SJSA1 (cell line): ENCODE data around the gene GDF2. TPM values are rescaled to one million over a fixed set of nuclear protein-coding genes. Genes with fewer than 3 reads are reported as not detected.

Experiments used
- DNase-seq, 2 experiments: peaks; one replicate each; pipeline ENCODE4 v3.0.0-alpha.2; 2015 to 2020; ENCODE audit warnings: low spot score in 2 of 2, low read depth in 1 of 2
- H3K27ac ChIP-seq: fragments of 250-450 bp; sonication (Bioruptor Pico); 2 replicates; pipeline ENCODE4 v1.5.1; 2020; ENCODE audit warnings: mild to moderate bottlenecking, moderate library complexity
- H3K27me3 ChIP-seq: fragments of 250-450 bp; sonication (Bioruptor Pico); replicated peaks from 2 replicates; pipeline ENCODE4 v1.5.1; 2020; ENCODE audit warnings: mild to moderate bottlenecking, moderate library complexity
- H3K36me3 ChIP-seq: fragments of 250-450 bp; sonication (Bioruptor Pico); 2 replicates; pipeline ENCODE4 v1.5.1; 2020; ENCODE audit warnings: mild to moderate bottlenecking
- H3K4me1 ChIP-seq: fragments of 250-450 bp; sonication (Bioruptor Pico); replicated peaks from 2 replicates; pipeline ENCODE4 v1.6.1; 2021; ENCODE audit warnings: mild to moderate bottlenecking
- H3K4me3 ChIP-seq: fragments of 250-450 bp; sonication (Bioruptor Pico); 2 replicates; pipeline ENCODE4 v1.5.1; 2020; ENCODE audit warnings: mild to moderate bottlenecking
- H3K9me3 ChIP-seq: fragments of 250-450 bp; sonication (Bioruptor Pico); replicated peaks from 2 replicates; pipeline ENCODE4 v1.5.1; 2020; ENCODE audit warnings: mild to moderate bottlenecking
- total RNA-seq: library from RNA; depleted of rRNA; stranded (reverse); fragments of >200 nt; shearing (Covaris generic); gene quantifications from 2 replicates; pipeline ENCODE4 v1.2.3, GENCODE V29; 2014

Gene GDF2
- total RNA-seq, 1 experiment from 2014 or later, result not detected

GRCh38 chr10:47350671-47351640 lies 28.7 kb downstream of the GDF2 start:
- no peaks in the 10 kb centered on the region for H3K36me3 ChIP-seq
- H3K4me1 ChIP-seq, result no peaks in the 10 kb centered on the region
- DNase-seq, result no peak
- H3K27me3 ChIP-seq, result no peaks in the 10 kb centered on the region
- no peak overlapping the region for H3K4me3 ChIP-seq
- H3K9me3 ChIP-seq, result no peaks in the 10 kb centered on the region
- no peak overlapping the region for H3K27ac ChIP-seq

DNA sequence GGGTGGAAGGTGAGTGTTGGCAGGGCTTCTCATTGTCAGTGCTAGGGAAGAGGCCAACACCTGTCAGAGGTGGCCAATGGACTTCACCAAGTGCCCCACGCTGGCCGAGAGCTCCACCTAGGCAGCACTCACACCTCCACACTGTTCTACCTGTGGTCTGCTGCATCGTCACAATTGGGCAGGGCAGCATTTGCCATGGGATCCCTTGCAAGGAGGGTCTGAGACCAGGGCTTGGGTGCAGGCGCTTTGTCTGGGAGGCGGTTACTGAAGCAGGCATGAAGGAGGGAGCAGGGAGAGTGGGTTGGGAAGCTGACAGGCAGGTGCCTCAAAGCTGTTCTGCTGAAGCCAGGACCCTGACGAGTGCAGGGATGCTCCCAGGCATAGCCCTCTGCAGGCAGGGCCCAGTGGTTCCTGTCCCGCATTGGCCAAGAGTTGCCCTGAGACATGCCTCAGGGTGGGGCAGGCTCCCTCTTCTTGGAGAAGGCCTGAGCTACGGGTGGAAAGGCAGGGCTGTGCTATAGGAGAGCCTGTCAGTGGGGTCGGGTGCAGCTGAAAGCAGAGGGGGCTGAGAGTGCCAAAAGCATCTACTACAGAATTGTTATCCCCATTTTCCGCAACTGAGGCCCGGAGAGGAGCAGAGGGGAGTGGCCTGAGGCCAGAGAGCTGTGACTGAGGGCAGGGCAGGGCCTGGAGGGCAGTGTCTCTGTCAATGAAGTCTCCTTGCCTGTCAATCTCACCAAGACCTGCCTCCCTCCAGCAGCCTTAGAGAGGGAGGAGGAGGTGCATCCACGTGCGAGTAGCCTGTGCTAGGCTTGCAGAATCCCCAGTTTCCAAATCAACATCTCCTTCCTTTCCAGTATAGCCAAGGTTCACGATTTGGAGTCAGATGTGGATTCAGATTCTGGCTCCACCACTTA lies 29.9 kb downstream of the GDF2 start:
- H3K36me3 ChIP-seq, result no peaks in the 10 kb centered on the region
- no peaks in the 10 kb centered on the region for H3K9me3 ChIP-seq
- H3K4me3 ChIP-seq, result no peak overlapping the region
- H3K27ac ChIP-seq, result no peak overlapping the region
- no peaks in the 10 kb centered on the region for H3K27me3 ChIP-seq
- H3K4me1 ChIP-seq, result no peaks in the 10 kb centered on the region
- no peak for DNase-seq

DNA sequence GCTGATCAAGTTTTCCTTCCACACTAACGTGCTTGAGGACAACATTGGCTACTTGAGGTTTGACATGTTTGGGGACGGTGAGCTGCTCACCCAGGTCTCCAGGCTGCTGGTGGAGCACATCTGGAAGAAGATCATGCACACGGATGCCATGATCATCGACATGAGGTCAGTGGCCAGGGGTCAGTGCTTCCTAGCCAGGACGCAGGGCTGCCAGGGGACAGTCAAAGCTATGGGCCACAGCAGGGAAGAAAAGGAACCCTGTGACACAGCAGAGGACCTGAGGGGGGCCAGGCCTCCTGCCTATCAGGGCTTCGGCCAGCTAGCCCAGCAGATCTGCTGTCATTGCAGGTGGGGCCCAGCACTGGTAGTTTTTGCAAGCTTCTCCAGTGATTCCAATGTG lies 31.1 kb downstream of the GDF2 start:
- no peaks in the 10 kb centered on the region for H3K36me3 ChIP-seq
- no peak for DNase-seq
- no peak overlapping the region for H3K27ac ChIP-seq
- no peaks in the 10 kb centered on the region for H3K27me3 ChIP-seq
- no peaks in the 10 kb centered on the region for H3K9me3 ChIP-seq
- no peak overlapping the region for H3K4me3 ChIP-seq
- no peaks in the 10 kb centered on the region for H3K4me1 ChIP-seq

GRCh38 chr10:47354165-47354564 lies 31.9 kb downstream of the GDF2 start:
- Histone ChIP-seq H3K27ac (no peak overlapping the region), H3K27me3 (no peaks in the 10 kb centered on the region), H3K4me3 (no peak overlapping the region), H3K4me1 (no peaks in the 10 kb centered on the region), H3K36me3 (no peaks in the 10 kb centered on the region), H3K9me3 (no peaks in the 10 kb centered on the region)
- DNase-seq, result no peak

- no peak for DNase-seq
- H3K27ac ChIP-seq, result no peak overlapping the region
- H3K27me3 ChIP-seq, result no peaks in the 10 kb centered on the region
- H3K4me3 ChIP-seq, result no peak overlapping the region
- no peaks in the 10 kb centered on the region for H3K9me3 ChIP-seq
- no peaks in the 10 kb centered on the region for H3K36me3 ChIP-seq
- no peaks in the 10 kb centered on the region for H3K4me1 ChIP-seq
Observed at GRCh38 chr10:47354900-47355299, 32.6 kb downstream of the GDF2 start.

DNA sequence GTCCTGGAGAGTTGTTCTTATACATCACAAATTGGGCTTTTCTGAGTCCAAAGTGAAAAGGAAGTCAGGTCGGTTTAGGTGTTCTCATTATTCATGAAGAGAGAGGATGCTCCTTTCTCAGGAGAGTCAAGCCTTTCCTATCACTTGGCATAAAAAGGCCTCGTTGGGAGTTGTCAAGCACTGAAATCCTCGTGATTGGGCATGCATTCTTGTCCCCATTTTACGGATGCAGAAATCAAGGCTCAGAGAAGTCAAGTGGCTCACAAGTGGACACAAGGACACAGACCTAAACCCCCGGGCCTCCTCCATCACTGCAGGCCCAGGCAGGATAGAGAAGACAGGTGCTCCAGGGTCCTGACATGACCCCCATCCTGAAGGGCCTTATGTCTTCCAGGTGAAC lies 34.5 kb downstream of the GDF2 start:
- no peak overlapping the region for H3K4me3 ChIP-seq
- no peaks in the 10 kb centered on the region for H3K4me1 ChIP-seq
- H3K36me3 ChIP-seq, result no peaks in the 10 kb centered on the region
- H3K9me3 ChIP-seq, result no peaks in the 10 kb centered on the region
- H3K27me3 ChIP-seq, result no peaks in the 10 kb centered on the region
- no peak overlapping the region for H3K27ac ChIP-seq
- DNase-seq, result no peak

GRCh38 chr10:47357131-47357582 lies 34.9 kb downstream of the GDF2 start:
- no peak overlapping the region for H3K27ac ChIP-seq
- H3K27me3 ChIP-seq, result no peaks in the 10 kb centered on the region

DNA sequence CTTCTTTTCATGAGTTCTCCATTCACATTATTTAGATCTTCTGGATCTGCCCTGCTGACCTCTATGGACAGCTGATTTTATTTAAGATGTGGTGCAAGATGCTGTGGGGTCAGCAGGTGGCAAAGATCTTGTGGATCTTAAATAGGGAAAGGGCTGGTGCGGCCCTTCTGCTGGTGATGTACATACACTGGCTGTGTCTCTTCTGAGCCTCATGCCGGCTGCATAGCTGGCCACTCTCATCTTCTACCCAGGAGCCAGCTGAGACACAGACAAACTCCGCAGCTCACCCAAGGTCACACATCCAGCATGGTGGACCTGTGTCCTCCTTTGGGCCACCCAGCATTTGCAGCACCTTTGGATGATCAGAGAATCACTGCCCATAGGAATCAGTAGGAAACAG lies 35.7 kb downstream of the GDF2 start:
- Histone ChIP-seq H3K36me3 (no peaks in the 10 kb centered on the region), H3K27me3 (no peaks in the 10 kb centered on the region), H3K4me1 (no peaks in the 10 kb centered on the region), H3K4me3 (no peak overlapping the region), H3K9me3 (no peaks in the 10 kb centered on the region), H3K27ac (no peak overlapping the region)
- no peak for DNase-seq

More at GRCh38 chr10:47357131-47357582, 34.9 kb downstream of the GDF2 start:
- no peak for DNase-seq
- H3K4me1 ChIP-seq, result no peaks in the 10 kb centered on the region
- H3K9me3 ChIP-seq, result no peaks in the 10 kb centered on the region
- H3K4me3 ChIP-seq, result no peak overlapping the region
- H3K36me3 ChIP-seq, result no peaks in the 10 kb centered on the region

GRCh38 chr10:47358457-47358856 lies 36.2 kb downstream of the GDF2 start:
- H3K36me3 ChIP-seq, result no peaks in the 10 kb centered on the region
- no peak overlapping the region for H3K4me3 ChIP-seq
- no peaks in the 10 kb centered on the region for H3K27me3 ChIP-seq
- H3K9me3 ChIP-seq, result no peaks in the 10 kb centered on the region
- DNase-seq, result no peak
- H3K4me1 ChIP-seq, result no peaks in the 10 kb centered on the region
- H3K27ac ChIP-seq, result no peak overlapping the region

DNA sequence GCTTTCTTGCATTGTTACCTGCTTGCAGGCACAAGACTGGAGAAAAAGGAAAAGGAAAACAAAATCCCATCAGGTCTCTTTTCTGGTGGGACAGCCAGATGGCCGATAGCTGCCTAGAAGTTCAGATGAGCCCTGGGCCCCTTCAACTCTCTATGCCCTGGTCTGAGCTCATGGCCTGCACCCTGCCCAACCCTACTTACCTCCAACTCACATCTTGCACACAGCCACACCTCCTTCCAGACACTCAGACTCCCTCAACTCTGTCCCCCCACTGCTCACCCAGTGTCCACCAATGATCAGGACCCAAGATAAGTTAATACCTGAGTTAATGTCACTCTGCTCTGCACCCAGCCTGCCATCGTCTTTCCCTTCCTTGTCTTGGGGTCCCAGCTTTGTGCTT lies 36.8 kb downstream of the GDF2 start:
- Histone ChIP-seq H3K27ac (no peak overlapping the region), H3K27me3 (no peaks in the 10 kb centered on the region), H3K9me3 (no peaks in the 10 kb centered on the region), H3K36me3 (no peaks in the 10 kb centered on the region), H3K4me3 (no peak overlapping the region), H3K4me1 (no peaks in the 10 kb centered on the region)
- no peak for DNase-seq

- no peaks in the 10 kb centered on the region for H3K4me1 ChIP-seq
- no peaks in the 10 kb centered on the region for H3K9me3 ChIP-seq
- H3K4me3 ChIP-seq, result no peak overlapping the region
- DNase-seq, result no peak
- H3K27me3 ChIP-seq, result no peaks in the 10 kb centered on the region
- no peak overlapping the region for H3K27ac ChIP-seq
- H3K36me3 ChIP-seq, result no peaks in the 10 kb centered on the region
Observed at GRCh38 chr10:47359626-47360418, 37.6 kb downstream of the GDF2 start.

DNA sequence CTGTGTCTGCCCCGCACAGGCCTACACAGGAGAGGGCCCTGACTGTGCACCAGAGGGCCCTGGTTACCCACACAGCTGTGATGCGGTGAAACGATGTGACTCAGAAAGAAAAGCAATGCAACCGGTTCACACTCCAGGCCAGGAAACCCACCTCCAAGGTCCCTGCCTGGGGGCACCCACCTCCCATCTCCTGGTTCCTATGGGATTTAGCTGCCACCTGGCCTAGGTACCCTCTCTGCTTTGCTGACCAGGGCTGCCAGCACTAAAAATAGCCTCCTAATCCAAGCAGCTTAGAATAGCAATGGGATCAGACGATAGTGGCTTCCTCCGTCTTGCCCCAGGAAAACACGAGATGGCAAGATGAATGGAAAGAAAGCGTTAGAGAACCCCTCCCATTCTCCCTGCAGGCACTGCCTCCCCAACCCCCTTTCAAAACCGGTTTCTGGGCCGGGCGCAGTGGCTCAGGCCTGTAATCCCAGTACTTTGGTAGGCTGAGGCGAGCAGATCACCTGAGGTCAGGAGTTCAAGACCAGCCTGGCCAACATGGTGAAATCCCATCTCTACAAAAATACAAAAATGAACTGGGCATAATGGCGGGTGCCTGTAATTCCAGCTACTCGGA lies 38.3 kb downstream of the GDF2 start:
- H3K9me3 ChIP-seq, result no peaks in the 10 kb centered on the region
- H3K4me1 ChIP-seq, result no peaks in the 10 kb centered on the region

DNA sequence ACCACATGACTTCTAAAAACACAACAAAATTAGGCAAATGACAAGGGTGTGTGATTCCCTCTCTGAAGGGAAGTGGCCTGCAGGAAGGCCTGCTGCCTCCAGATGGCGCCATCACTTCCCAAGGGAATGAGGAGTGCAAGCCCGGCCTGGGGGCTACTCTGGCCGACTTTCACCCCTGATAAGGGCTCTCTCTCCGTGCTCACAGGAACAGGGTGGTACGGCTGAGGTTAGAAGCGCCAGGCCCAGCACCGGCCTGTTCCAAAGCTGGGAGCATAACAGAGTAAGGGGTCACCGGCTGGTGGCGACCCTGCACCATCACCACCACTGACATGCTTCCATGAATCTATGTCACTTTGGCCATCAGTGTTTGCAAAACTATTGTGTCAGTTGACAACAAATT lies 39.0 kb downstream of the GDF2 start:
- no peak overlapping the region for H3K4me3 ChIP-seq
- DNase-seq, result peak; percentile 46 to 64
- H3K4me1 ChIP-seq, result no peaks in the 10 kb centered on the region
- no peaks in the 10 kb centered on the region for H3K9me3 ChIP-seq
- no peaks in the 10 kb centered on the region for H3K36me3 ChIP-seq
- no peak overlapping the region for H3K27ac ChIP-seq
- no peaks in the 10 kb centered on the region for H3K27me3 ChIP-seq

More for the DNA sequence above, 38.3 kb downstream of the GDF2 start:
- DNase-seq, result no peak
- Histone ChIP-seq H3K27me3 (no peaks in the 10 kb centered on the region), H3K27ac (no peak overlapping the region), H3K36me3 (no peaks in the 10 kb centered on the region), H3K4me3 (no peak overlapping the region)
